GM18870 (cell line): ENCODE measurements around the gene DDX46.
"Not testable (repeated sequence)": the region's sequence is repeated elsewhere in the genome, so short reads cannot be mapped to it uniquely, and the experiment has no call there.

Source experiments
- ATAC-seq: cut with Tn5 transposase; IDR thresholded peaks from one replicate; pipeline ENCODE4 v1.9.1; 2021; ENCODE audit warnings: moderate library complexity; ENCODE audit not compliant: unreplicated experiment

Gene DDX46

GRCh38 chr5:134758504-134759341 lies at the start of gene DDX46:
TSS of gene DDX46 (plus strand) at chr5:134758779. CDS start at chr5:134758939, 160 bp downstream.
- peak; percentile 86 for ATAC-seq

GRCh38 chr5:134714120-134714519 lies 44.5 kb upstream of the DDX46 start:
- ATAC-seq, result no peak

GRCh38 chr5:134714541-134714940 lies 44.0 kb upstream of the DDX46 start:
- ATAC-seq, result no peak

GRCh38 chr5:134715466-134715865 lies 43.1 kb upstream of the DDX46 start:
- not testable (repeated sequence) for ATAC-seq

GRCh38 chr5:134724872-134725271 lies 33.7 kb upstream of the DDX46 start:
- no peak for ATAC-seq

- no peak for ATAC-seq
These were observed 25.8 kb upstream of the DDX46 start for GRCh38 chr5:134732819-134733218.

GRCh38 chr5:134735243-134735642 lies 23.3 kb upstream of the DDX46 start:
- no peak for ATAC-seq

- ATAC-seq, result no peak
These were observed 22.3 kb upstream of the DDX46 start for GRCh38 chr5:134736173-134736812.

- ATAC-seq, result peak; percentile 76
These were observed 20.2 kb upstream of the DDX46 start, which contains the start of gene CAMLG for GRCh38 chr5:134738133-134738962. TSS of gene CAMLG (plus strand) at chr5:134738548. CDS start at chr5:134738621, 73 bp downstream.

GRCh38 chr5:134738963-134739661 lies 19.5 kb upstream of the DDX46 start:
- ATAC-seq, result no peak

GRCh38 chr5:134741052-134741451 lies 17.5 kb upstream of the DDX46 start:
- ATAC-seq, result no peak

- ATAC-seq, result no peak
These were observed 16.4 kb upstream of the DDX46 start for GRCh38 chr5:134742134-134742533.

GRCh38 chr5:134749415-134749814 lies 9.2 kb upstream of the DDX46 start:
- ATAC-seq, result no peak

GRCh38 chr5:134758176-134758503 lies 439 bp upstream of the DDX46 start:
- peak; percentile 35 for ATAC-seq

- not testable (repeated sequence) for ATAC-seq
These were observed 9.1 kb downstream of the DDX46 start for GRCh38 chr5:134767528-134768291.

- ATAC-seq, result no peak
These were observed 10.6 kb downstream of the DDX46 start for GRCh38 chr5:134769206-134769605.

- no peak for ATAC-seq
These were observed 14.0 kb downstream of the DDX46 start for GRCh38 chr5:134772461-134773125.

GRCh38 chr5:134777366-134777765 lies 18.8 kb downstream of the DDX46 start:
- ATAC-seq, result no peak

- no peak for ATAC-seq
These were observed 25.8 kb downstream of the DDX46 start for GRCh38 chr5:134784241-134784920.
